ENCODE data around the gene RASL10B.

DNA sequence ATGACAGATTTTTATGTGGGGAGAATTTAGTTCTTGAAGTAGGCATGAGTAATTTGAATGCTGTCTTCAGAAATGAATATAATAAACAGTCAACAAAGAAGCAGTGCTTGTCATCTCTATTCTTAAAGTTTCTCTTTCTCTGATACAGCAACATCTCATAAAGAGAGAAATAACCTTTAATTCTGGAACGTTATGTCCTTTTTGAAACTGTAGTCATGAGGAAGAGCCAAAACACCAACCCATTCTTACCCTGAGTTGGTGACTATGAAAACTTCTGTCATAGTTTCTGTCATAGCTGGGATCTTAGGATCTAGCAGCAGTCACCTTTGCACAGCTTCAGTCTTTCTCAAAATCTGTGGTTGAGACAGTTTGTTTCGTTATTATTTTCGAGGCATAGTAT, 15.3 kb upstream of the RASL10B start:
- TF ChIP-seq, protein P1, sequence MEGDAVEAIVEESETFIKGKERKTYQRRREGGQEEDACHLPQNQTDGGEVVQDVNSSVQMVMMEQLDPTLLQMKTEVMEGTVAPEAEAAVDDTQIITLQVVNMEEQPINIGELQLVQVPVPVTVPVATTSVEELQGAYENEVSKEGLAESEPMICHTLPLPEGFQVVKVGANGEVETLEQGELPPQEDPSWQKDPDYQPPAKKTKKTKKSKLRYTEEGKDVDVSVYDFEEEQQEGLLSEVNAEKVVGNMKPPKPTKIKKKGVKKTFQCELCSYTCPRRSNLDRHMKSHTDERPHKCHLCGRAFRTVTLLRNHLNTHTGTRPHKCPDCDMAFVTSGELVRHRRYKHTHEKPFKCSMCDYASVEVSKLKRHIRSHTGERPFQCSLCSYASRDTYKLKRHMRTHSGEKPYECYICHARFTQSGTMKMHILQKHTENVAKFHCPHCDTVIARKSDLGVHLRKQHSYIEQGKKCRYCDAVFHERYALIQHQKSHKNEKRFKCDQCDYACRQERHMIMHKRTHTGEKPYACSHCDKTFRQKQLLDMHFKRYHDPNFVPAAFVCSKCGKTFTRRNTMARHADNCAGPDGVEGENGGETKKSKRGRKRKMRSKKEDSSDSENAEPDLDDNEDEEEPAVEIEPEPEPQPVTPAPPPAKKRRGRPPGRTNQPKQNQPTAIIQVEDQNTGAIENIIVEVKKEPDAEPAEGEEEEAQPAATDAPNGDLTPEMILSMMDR (IDR thresholded peaks at IDR 0.05; ENCODE audit: insufficient read depth, low read length, poor library complexity, severe bottlenecking), result no peak
- no peak for TF ChIP-seq EZH2phosphoT487 (conservative IDR thresholded peaks at IDR 0.05; ENCODE audit: low read length)

Measured in SU-DHL-6 (cell line).